IMR-90 (cell line): ENCODE data around the gene SH3GLB2. TPM values are rescaled to one million over a fixed set of nuclear protein-coding genes. Genes with fewer than 3 reads are reported as not detected.

Experiments
- polyA plus RNA-seq, 3 experiments: library from polyadenylated mRNA; depleted of rRNA; stranded (reverse); fragments of >200 nt; gene quantifications; 2 replicates each; pipeline ENCODE4 v1.2.3, GENCODE V29; 2012; ENCODE audit warnings: low replicate concordance in 1 of 3
- total RNA-seq: library from RNA; depleted of rRNA; stranded (reverse); fragments of >200 nt; gene quantifications from 2 replicates; pipeline ENCODE4 v1.2.3, GENCODE V29; 2012
- TF ChIP-seq, protein P1 (sequence below): conservative IDR thresholded peaks from 2 replicates; pipeline ENCODE4 v1.5.1; 2012; ENCODE audit warnings: mild to moderate bottlenecking, low read depth, low read length, improper control_type of control experiment

The SH3GLB2 gene
- total and polyA plus RNA-seq, 2 of the 4 experiments (the other 2 are of a cell fraction): 36.4 to 68.4 TPM

GRCh38 chr9:129059796-129060785, 32.0 kb upstream of the SH3GLB2 start (continued):
- TF ChIP-seq, protein P1, sequence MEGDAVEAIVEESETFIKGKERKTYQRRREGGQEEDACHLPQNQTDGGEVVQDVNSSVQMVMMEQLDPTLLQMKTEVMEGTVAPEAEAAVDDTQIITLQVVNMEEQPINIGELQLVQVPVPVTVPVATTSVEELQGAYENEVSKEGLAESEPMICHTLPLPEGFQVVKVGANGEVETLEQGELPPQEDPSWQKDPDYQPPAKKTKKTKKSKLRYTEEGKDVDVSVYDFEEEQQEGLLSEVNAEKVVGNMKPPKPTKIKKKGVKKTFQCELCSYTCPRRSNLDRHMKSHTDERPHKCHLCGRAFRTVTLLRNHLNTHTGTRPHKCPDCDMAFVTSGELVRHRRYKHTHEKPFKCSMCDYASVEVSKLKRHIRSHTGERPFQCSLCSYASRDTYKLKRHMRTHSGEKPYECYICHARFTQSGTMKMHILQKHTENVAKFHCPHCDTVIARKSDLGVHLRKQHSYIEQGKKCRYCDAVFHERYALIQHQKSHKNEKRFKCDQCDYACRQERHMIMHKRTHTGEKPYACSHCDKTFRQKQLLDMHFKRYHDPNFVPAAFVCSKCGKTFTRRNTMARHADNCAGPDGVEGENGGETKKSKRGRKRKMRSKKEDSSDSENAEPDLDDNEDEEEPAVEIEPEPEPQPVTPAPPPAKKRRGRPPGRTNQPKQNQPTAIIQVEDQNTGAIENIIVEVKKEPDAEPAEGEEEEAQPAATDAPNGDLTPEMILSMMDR: no peak
